Kidney (tissue), 14 donors: ENCODE results near the gene BABAM2. TPM values are rescaled to one million over a fixed set of nuclear protein-coding genes. Genes with fewer than 3 reads are reported as not detected.

ENCODE experiments used
- DNase-seq, 5 donors: peaks; one replicate each; pipeline ENCODE4 v3.0.0-alpha.2; 2013 to 2020
- FAIRE-seq: peaks from 2 replicates; lab custom pipeline; 2012; peaks lifted over from hg19 to GRCh38; lab: Jason Lieb, UNC
- H3K27ac ChIP-seq, 2 donors: one replicate each; pipeline ENCODE4 v1.7.0; 2013; ENCODE audit warnings: low read depth in 2 of 2, low read length in 2 of 2, inconsistent platforms in 1 of 2
- H3K27me3 ChIP-seq: one replicate; pipeline ENCODE4 v1.7.1; 2013; ENCODE audit warnings: low read length, inconsistent platforms; ENCODE audit not compliant: control insufficient read depth, insufficient read depth
- H3K36me3 ChIP-seq, 3 donors: one replicate each; pipeline versions ENCODE4 v1.7.0 to v1.7.1; 2013; ENCODE audit warnings: low read length in 3 of 3, control low read depth in 1 of 3, inconsistent platforms in 1 of 3; ENCODE audit not compliant: insufficient read depth in 3 of 3, control insufficient read depth in 2 of 3
- H3K4me1 ChIP-seq, 3 donors: one replicate each; pipeline versions ENCODE4 v1.7.0 to v1.7.1; 2013; ENCODE audit warnings: low read length in 3 of 3, inconsistent platforms in 1 of 3, low read depth in 1 of 3; ENCODE audit not compliant: control insufficient read depth in 2 of 3, insufficient read depth in 2 of 3
- H3K4me3 ChIP-seq, 3 donors: one replicate each; pipeline versions ENCODE4 v1.7.0 to v1.8.1; 2013; ENCODE audit warnings: low read length in 3 of 3, control low read depth in 1 of 3, inconsistent platforms in 1 of 3
- H3K9ac ChIP-seq, 3 donors: one replicate each; pipeline versions ENCODE4 v1.7.0 to v1.7.1; 2013; ENCODE audit warnings: low read length in 3 of 3, control low read depth in 1 of 3, inconsistent platforms in 1 of 3
- H3K9me3 ChIP-seq, 3 donors: one replicate each; pipeline versions ENCODE4 v1.7.0 to v1.7.1; 2013; ENCODE audit warnings: low read length in 3 of 3, control low read depth in 1 of 3, inconsistent platforms in 1 of 3; ENCODE audit not compliant: control insufficient read depth in 2 of 3, insufficient read depth in 1 of 3
- CTCF ChIP-seq: IDR thresholded peaks from 3 replicates; pipeline ENCODE4 v1.5.1; 2012; ENCODE audit warnings: mild to moderate bottlenecking, moderate library complexity, borderline replicate concordance; ENCODE audit not compliant: insufficient read depth; ENCODE audit errors: extremely low read depth
- intact Hi-C: fragments of 100-400 bp; cut with DNase I; formaldehyde crosslinking; loops from one replicate; pipeline ENCODE4 v1.11.1; 2022
- polyA plus RNA-seq: library from polyadenylated mRNA; stranded (reverse); fragments of 350-450 nt; fragmentation: Illumina TruSeq; extraction: RNeasy Lipid Tissue Mini Kit (QIAGEN cat#74804); gene quantifications from one replicate; pipeline ENCODE4 v1.2.3, GENCODE V29; 2014; ENCODE audit warnings: low read depth, low replicate concordance; ENCODE audit not compliant: insufficient read depth
- total RNA-seq: library from RNA; stranded (reverse); fragmentation: NEBNext Ultra II Directional; extraction: Animal tissue kit (Norgen Biotek cat#: 25700); gene quantifications from one replicate; pipeline ENCODE4 v1.2.1, GENCODE V29; 2021
- donor health status: control.
- donor health status: control.
- donor health status: control.
- donor health status: control.
- donor health status: control.
- donor health status: DM: yes; HTN: yes; CAD: no.
- donor health status: Normal renal cell carcinoma (clear cell type).

The BABAM2 gene
- total and polyA plus RNA-seq, 2 donors from 2014 or later = 68.4 to 74.1 TPM

GRCh38 chr2:28356095-28356911, 465.8 kb downstream of the BABAM2 start:
- Histone ChIP-seq H3K9me3 (no peaks in the 10 kb centered on the region), H3K4me3 (no peak overlapping the region), H3K9ac (peak overlapping the region in 1 of 3 donors; percentile 26), H3K27ac (peak overlapping the region; percentile 40 to 57), H3K4me1 (peaks cover 0 to 15% (median 14%) of the 10 kb centered on the region in 3 donors), H3K36me3 (no peaks in the 10 kb centered on the region), H3K27me3 (no peaks in the 10 kb centered on the region)
- FAIRE-seq (no peak), DNase-seq (peak in 3 of 5 donors; percentile 42 to 97 (median 82))
- no peak for TF ChIP-seq CTCF
- intact Hi-C loops = no loop called here

- H3K27ac ChIP-seq = no peak overlapping the region
- FAIRE-seq (no peak), DNase-seq (no peak)
- H3K36me3 ChIP-seq = no peaks in the 10 kb centered on the region
- intact Hi-C loops = no loop called here
- peaks cover 0 to 15% (median 14%) of the 10 kb centered on the region in 3 donors for H3K4me1 ChIP-seq
- TF ChIP-seq CTCF = no peak
- H3K9me3 ChIP-seq = no peaks in the 10 kb centered on the region
- no peak overlapping the region for H3K4me3 ChIP-seq
- no peak overlapping the region for H3K9ac ChIP-seq
- H3K27me3 ChIP-seq = no peaks in the 10 kb centered on the region
Measured at GRCh38 chr2:28357055-28357454, 466.5 kb downstream of the BABAM2 start.

GRCh38 chr2:28357948-28358667, 467.6 kb downstream of the BABAM2 start:
- H3K27ac ChIP-seq = no peak overlapping the region

More at GRCh38 chr2:28357948-28358667, 467.6 kb downstream of the BABAM2 start:
- H3K4me3 ChIP-seq = no peak overlapping the region
- no peak for TF ChIP-seq CTCF
- intact Hi-C loops = no loop called here
- peaks cover 0 to 15% (median 14%) of the 10 kb centered on the region in 3 donors for H3K4me1 ChIP-seq
- DNase-seq (no peak), FAIRE-seq (no peak)
- H3K9me3 ChIP-seq = no peaks in the 10 kb centered on the region
- H3K36me3 ChIP-seq = no peaks in the 10 kb centered on the region
- no peak overlapping the region for H3K9ac ChIP-seq
- H3K27me3 ChIP-seq = no peaks in the 10 kb centered on the region
